Coronary artery (tissue), 2 donors: Measurements from ENCODE around the gene LRRC8D.

ENCODE experiments used
- DNase-seq: peaks from one replicate; pipeline ENCODE4 v3.0.0-alpha.2; 2017; ENCODE audit warnings: low spot score
- H3K27ac ChIP-seq, 2 donors: fragments of 200-600 bp; sonication (generic); one replicate each; pipeline ENCODE4 v1.5.1; 2016 to 2019
- H3K4me3 ChIP-seq: fragments of 200-600 bp; sonication (generic); 2 replicates; pipeline ENCODE4 v1.5.1; 2016; ENCODE audit warnings: mild to moderate bottlenecking, moderate library complexity
- TF ChIP-seq, protein P1 (sequence below): fragments of 200-600 bp; sonication (generic); IDR thresholded peaks from one replicate; pipeline ENCODE4 v1.5.1; 2019; ENCODE audit warnings: antibody characterized with exemption

Gene LRRC8D

DNA sequence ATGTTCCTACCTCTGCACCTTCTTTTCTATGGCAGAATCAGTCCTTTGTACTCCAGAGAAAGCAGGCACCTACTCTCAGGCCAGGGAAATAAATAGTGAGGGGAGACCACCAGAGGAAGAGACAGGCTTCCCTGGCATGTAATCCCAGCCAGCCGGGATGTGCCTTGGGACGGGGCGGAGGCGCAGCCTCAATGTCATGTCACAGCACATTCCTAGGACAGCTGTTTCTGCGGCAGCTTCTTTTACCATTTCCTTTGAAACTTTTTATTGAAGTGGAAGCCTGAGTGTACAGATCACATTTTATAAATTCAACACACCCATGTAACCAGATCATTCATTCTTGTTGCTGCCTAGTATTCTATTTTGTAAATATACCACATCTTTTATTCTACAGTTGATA lies 106.2 kb downstream of the LRRC8D start:
- Histone ChIP-seq H3K27ac (no peak overlapping the region), H3K4me3 (no peak overlapping the region)
- TF ChIP-seq, protein P1, sequence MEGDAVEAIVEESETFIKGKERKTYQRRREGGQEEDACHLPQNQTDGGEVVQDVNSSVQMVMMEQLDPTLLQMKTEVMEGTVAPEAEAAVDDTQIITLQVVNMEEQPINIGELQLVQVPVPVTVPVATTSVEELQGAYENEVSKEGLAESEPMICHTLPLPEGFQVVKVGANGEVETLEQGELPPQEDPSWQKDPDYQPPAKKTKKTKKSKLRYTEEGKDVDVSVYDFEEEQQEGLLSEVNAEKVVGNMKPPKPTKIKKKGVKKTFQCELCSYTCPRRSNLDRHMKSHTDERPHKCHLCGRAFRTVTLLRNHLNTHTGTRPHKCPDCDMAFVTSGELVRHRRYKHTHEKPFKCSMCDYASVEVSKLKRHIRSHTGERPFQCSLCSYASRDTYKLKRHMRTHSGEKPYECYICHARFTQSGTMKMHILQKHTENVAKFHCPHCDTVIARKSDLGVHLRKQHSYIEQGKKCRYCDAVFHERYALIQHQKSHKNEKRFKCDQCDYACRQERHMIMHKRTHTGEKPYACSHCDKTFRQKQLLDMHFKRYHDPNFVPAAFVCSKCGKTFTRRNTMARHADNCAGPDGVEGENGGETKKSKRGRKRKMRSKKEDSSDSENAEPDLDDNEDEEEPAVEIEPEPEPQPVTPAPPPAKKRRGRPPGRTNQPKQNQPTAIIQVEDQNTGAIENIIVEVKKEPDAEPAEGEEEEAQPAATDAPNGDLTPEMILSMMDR = no peak
- DNase-seq = no peak

DNA sequence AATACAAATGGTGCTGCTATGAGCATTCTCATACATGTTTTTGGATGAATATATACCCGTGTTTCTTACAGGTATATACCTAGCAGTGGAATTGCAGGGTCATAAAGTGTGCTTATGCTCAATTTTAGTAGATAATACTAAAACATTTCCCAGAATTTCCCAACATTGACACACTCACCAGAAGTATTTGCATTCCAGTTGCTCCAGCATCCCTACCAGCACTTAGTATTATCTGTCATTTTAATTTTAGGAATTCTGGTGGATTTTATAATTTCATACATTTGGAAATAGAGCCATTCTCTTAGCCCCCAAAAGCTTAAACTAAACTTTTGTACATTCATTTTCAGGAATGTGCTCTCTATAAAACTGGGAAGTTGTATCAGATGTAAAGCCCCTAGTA lies 106.6 kb downstream of the LRRC8D start:
- no peak overlapping the region for H3K27ac ChIP-seq
- no peak for DNase-seq
- no peak overlapping the region for H3K4me3 ChIP-seq
- TF ChIP-seq, protein P1 = no peak

DNA sequence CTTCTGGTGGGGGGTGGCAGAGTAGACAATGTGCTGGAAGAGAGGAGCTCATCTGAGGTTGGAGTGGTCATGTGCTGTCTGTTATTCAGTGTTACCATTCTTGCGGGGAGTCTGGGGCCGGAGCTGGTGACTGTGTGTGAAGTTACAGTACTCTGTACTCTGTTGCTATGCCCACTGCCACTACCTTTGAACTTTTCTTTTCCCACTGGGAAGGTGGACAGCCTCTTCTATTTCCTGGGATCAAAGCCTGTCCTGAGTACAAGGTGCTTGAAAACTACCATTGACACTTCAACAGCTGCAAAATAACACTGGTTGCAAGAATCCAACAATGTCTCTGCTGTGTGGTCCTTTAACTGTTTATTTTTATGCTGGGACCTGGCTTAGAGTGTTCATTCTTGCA lies 107.7 kb downstream of the LRRC8D start:
- no peak for DNase-seq
- TF ChIP-seq, protein P1 = no peak
- no peak overlapping the region for H3K4me3 ChIP-seq
- no peak overlapping the region for H3K27ac ChIP-seq

DNA sequence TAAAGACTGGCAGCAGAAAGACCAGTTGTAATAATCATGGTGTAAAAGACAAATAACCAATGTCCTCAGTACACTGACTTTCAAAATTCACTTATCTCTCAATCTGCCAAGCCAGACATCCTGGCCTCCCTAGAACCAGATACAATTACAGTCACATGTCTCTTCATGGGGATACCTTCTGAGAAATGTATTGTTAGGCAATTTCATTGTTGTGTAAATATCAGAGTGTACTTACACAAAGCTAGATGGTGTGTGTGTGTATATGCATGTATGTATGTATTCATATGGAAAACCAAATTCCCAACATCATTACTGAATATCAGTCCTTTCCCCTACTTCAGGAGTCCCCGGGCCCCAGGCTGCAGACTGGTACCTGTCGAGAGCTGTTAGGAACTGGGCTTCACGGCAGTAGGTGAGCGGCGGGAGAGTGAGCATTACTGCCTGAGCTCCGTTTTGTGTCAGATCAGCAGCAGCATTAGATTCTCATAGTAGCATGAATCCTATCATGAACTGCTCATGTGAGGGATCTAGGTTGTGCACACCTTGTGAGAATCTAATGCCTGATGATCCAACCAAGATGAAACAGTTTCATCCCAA lies 108.7 kb downstream of the LRRC8D start:
- H3K4me3 ChIP-seq = no peak overlapping the region
- no peak for DNase-seq
- no peak overlapping the region for H3K27ac ChIP-seq
- TF ChIP-seq, protein P1 = no peak

DNA sequence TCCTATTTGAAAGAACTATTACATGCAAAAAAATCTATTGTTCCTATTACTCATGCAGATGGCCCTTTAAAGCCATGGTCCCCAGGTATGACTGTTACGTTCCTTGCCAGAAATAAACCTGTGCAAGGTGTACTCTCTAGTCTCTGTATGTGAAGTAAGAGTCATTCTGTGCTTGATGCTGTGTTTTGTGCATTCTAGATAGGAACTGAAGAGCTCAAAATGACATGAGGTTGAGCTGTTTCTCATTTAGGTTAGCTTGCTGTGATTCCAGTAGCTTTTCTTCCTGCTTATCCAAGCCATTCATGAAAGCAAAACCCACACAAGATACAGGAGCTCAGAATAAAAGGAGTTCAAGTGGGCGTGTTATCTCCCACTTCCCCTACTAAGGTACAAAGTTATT lies 109.7 kb downstream of the LRRC8D start:
- H3K27ac ChIP-seq = no peak overlapping the region
- no peak overlapping the region for H3K4me3 ChIP-seq
- TF ChIP-seq, protein P1 = no peak
- no peak for DNase-seq

DNA sequence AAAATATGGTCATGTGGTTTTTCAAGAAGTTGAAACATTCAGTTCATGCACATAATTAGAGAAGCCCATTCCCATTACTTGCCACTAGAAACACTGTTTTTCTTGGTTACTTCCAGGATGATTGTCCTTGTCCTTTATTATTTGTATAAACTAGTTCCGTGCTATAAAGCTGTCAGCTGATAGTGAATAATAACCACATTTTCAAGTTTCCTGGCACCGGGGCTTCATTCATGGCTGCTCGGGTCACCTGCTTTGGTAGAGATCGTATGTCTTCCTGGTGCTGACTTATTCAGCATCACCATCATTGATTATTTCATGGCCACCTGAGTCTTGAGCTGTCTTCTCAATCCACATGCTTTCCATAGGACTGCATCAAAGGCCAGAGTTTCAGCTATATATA lies 111.1 kb downstream of the LRRC8D start:
- H3K27ac ChIP-seq = no peak overlapping the region
- no peak for DNase-seq
- TF ChIP-seq, protein P1 = no peak
- H3K4me3 ChIP-seq = no peak overlapping the region

DNA sequence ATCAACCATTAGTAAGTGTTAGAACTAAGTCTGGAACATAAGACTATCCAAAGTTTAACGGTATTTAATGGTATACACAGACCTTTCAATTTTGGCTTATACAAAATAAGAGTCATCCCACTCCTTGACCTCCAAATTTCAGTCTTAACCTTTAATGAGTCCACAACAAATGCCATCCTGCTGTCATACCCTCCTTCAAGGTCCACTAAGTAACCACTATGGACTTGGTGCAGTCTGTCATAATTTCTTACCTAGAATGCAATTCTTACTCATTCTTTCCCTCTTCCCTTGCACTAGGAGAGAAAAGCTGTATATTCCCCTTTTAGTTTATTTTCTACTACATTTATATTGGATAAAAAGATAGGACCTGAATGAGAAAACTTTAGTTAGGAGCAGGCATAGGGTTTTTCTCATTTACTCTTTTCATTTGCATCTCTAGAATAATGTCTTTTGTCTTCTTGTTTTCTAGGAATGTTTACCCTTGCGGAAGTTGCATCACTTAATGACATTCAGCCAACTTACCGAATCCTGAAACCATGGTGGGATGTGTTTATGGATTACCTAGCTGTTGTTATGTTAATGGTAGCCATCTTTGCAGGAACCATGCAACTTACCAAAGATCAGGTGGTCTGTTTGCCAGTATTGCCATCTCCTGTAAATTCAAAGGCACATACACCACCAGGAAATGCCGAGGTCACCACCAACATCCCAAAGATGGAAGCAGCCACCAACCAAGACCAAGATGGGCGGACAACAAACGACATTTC lies 111.9 kb downstream of the LRRC8D start:
- Histone ChIP-seq H3K27ac (no peak overlapping the region), H3K4me3 (no peak overlapping the region)
- DNase-seq = no peak
- TF ChIP-seq, protein P1 = no peak
